GM12864 (cell line): ENCODE results near the gene TASOR2.

Source experiments
- DNase-seq: peaks from one replicate; pipeline ENCODE4 v3.0.0-alpha.2; 2011; ENCODE audit warnings: low read depth
- H3K4me3 ChIP-seq: 2 replicates; pipeline ENCODE4 v1.5.1; 2011; ENCODE audit warnings: mild to moderate bottlenecking, low read depth, low read length, control low read depth
- CTCF ChIP-seq: IDR thresholded peaks from 2 replicates; pipeline ENCODE4 v1.5.1; 2011; ENCODE audit warnings: low read depth, mild to moderate bottlenecking, moderate library complexity, low read length, control low read depth, inconsistent platforms; ENCODE audit errors: missing control alignments

Gene TASOR2

GRCh38 chr10:5697342-5697741, 12.7 kb downstream of the TASOR2 start:
- no peak overlapping the region for H3K4me3 ChIP-seq
- no peak for DNase-seq
- no peak for TF ChIP-seq CTCF

GRCh38 chr10:5698062-5698461, 13.4 kb downstream of the TASOR2 start:
- DNase-seq: no peak
- no peak overlapping the region for H3K4me3 ChIP-seq
- TF ChIP-seq CTCF: no peak

- DNase-seq: no peak
- no peak overlapping the region for H3K4me3 ChIP-seq
- no peak for TF ChIP-seq CTCF
These were observed 23.7 kb downstream of the TASOR2 start for GRCh38 chr10:5708356-5708755.

GRCh38 chr10:5709865-5710264, 25.2 kb downstream of the TASOR2 start:
- no peak overlapping the region for H3K4me3 ChIP-seq
- TF ChIP-seq CTCF: no peak
- no peak for DNase-seq

- no peak overlapping the region for H3K4me3 ChIP-seq
- TF ChIP-seq CTCF: no peak
These were observed 26.2 kb downstream of the TASOR2 start for GRCh38 chr10:5710859-5711258.

GRCh38 chr10:5711642-5712041, 27.0 kb downstream of the TASOR2 start:
- no peak for TF ChIP-seq CTCF
- no peak overlapping the region; the same call in 1 of the 2 replicates for H3K4me3 ChIP-seq

More at GRCh38 chr10:5710859-5711258, 26.2 kb downstream of the TASOR2 start:
- no peak for DNase-seq

GRCh38 chr10:5719546-5719945, 34.9 kb downstream of the TASOR2 start:
- H3K4me3 ChIP-seq: no peak overlapping the region
- no peak for TF ChIP-seq CTCF
- no peak for DNase-seq

More at GRCh38 chr10:5711642-5712041, 27.0 kb downstream of the TASOR2 start:
- no peak for DNase-seq
